EL (cell line): ENCODE results near the gene AGAP3.

ENCODE experiments used
- DNase-seq: peaks from one replicate; pipeline ENCODE4 v3.0.0-alpha.2; 2016

Gene AGAP3

GRCh38 chr7:151187409-151188251 is 101.4 kb downstream of the AGAP3 start:
- no peak for DNase-seq

GRCh38 chr7:151188252-151188542 is 101.9 kb downstream of the AGAP3 start:
- no peak for DNase-seq

DNA sequence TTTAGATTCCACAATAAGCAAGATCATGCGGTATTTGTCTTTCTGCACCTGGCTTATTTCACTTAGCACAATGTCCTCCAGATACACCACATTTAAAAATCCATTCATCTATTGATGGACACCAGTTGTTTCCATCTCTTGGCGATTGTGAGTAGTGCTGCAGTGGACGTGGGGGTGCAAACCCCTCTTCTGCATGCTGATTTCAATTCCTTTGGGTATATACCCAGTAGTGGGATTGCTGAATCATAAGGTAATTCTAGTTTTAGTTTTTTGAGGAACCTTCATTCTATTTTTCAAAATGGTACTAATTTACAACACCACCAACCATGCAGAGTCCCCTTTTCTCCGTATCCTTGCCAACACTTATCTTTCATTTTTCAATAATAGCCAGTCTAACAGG is 102.8 kb downstream of the AGAP3 start:
- DNase-seq = no peak

GRCh38 chr7:151191544-151191943 is 105.3 kb downstream of the AGAP3 start:
- no peak for DNase-seq

GRCh38 chr7:151192002-151192539 is 105.8 kb downstream of the AGAP3 start:
- no peak for DNase-seq

DNA sequence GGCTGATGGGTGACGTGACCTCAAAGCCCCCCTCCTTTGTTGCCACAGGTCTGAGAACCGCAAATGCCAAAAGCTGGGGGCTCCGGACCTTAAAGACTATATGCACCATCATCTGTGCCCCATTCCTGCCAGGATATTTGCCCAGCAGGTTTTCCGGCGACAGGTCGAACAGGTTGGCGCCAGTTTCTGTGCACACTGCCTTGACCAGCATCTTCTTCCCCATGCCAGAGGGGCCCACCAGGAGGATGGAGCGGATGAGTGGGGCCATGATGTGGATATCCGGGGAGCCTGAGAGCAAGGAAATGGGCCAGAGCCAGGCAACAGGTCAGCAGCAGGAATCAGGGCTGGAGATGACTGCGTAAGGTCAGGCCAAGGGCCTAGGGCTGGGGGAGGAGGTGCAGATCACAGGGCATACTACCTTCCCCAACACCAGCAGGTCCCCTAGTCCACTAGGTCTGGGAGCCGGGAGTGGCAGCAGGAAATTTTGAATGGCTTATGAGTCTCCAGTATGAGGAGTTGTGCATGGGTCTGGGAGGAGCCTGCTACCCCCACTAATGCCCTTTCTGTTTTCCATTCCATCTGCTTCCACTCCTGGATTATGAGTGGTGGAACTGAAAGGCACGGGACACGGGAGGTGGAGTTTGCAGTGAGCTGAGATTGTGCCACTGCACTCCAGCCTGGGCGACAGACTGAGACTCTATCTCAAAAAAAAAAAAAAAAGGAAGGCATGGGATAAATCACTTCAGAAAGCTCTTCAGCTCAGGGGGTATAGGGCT is 107.1 kb downstream of the AGAP3 start:
- no peak for DNase-seq
